Measurements from ENCODE around the gene P2RY11.

Gene P2RY11

DNA sequence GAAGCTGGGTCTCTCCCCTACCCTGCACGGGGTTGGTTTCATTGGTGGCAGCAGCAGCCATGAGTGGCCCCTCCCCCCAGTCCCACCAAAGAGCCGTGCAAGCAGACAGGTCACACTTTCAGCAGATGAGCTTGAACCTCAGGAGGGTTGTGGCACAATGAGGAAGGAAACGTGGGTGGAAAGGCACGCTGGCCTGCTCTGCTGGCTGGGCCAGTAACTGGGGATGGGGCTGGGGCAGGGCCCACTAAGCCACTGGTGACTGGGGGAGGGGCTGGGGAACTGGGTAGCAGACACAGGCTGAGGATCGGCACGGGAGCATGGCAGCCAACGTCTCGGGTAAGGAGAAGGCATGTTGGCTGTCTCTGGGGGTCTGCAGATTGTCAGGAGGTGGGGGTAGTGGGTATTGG is at the start of gene P2RY11:
Gene P2RY11 (plus strand): TSS at position 289 of the 407 bp plus-strand sequence. CDS start 29 bp downstream, at position 318.
- H3K27ac ChIP-seq: peak within 1 kb of the TSS; percentile 73
- no peak for DNase-seq (ENCODE audit: low spot score)
- ChIA-PET POLR2A (ENCODE audit: low non-redundant PET) (interaction anchor here (0.7 kb wide), 1 partner anchor 222 kb away, joined by 4 read pairs; the partner anchor contains the start of gene RAVER1), CTCF (interaction anchor here (0.6 kb wide), 1 partner anchor 180 kb away, joined by 3 read pairs; no protein-coding TSS in a partner anchor)
- no peak for TF ChIP-seq CTCF (conservative IDR thresholded peaks at IDR 0.05; ENCODE audit: low read depth)

- H3K27ac ChIP-seq: no peak overlapping the region
- ChIA-PET CTCF (no interaction called here), POLR2A (ENCODE audit: low non-redundant PET) (no interaction called here)
- TF ChIP-seq CTCF (conservative IDR thresholded peaks at IDR 0.05; ENCODE audit: low read depth): no peak
- peak; percentile 41 for DNase-seq (ENCODE audit: low spot score)
These were observed 49.7 kb upstream of the P2RY11 start for GRCh38 chr19:10061717-10062310.

GRCh38 chr19:10068205-10068604 is 43.3 kb upstream of the P2RY11 start:
- no peak for DNase-seq (ENCODE audit: low spot score)
- CTCF ChIA-PET: interaction anchor here (0.5 kb wide), 1 partner anchor 387 kb away, joined by 4 read pairs; no protein-coding TSS in a partner anchor
- TF ChIP-seq CTCF (conservative IDR thresholded peaks at IDR 0.05; ENCODE audit: low read depth): no peak
- H3K27ac ChIP-seq: no peak overlapping the region
- POLR2A ChIA-PET (ENCODE audit: low non-redundant PET): no interaction called here

DNA sequence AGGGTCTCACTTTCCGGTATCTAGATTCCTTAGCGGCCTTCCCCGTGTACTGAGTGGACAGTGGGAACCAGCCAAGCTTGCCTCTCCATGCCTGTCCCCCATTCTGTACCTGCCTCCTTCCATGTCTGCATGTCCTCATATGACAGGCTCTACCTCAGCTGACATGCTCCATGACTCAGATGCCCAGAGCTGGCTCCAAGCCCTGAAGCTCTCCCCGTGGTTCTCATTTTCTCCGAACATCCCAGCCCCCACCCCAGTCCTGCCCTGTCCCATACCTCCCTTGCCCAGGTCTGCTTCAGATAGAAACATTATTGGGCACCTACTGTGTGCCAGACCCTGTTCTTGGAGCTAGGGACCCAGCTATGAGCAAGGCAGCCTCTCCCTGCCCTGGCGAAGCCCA is 42.4 kb upstream of the P2RY11 start:
- POLR2A ChIA-PET (ENCODE audit: low non-redundant PET): no interaction called here
- no peak overlapping the region for H3K27ac ChIP-seq
- peak; percentile 34 for DNase-seq (ENCODE audit: low spot score)
- TF ChIP-seq CTCF (conservative IDR thresholded peaks at IDR 0.05; ENCODE audit: low read depth): no peak
- CTCF ChIA-PET: interaction anchor here (1.0 kb wide), 1 partner anchor 31 kb away, joined by 3 read pairs; no protein-coding TSS in a partner anchor

DNA sequence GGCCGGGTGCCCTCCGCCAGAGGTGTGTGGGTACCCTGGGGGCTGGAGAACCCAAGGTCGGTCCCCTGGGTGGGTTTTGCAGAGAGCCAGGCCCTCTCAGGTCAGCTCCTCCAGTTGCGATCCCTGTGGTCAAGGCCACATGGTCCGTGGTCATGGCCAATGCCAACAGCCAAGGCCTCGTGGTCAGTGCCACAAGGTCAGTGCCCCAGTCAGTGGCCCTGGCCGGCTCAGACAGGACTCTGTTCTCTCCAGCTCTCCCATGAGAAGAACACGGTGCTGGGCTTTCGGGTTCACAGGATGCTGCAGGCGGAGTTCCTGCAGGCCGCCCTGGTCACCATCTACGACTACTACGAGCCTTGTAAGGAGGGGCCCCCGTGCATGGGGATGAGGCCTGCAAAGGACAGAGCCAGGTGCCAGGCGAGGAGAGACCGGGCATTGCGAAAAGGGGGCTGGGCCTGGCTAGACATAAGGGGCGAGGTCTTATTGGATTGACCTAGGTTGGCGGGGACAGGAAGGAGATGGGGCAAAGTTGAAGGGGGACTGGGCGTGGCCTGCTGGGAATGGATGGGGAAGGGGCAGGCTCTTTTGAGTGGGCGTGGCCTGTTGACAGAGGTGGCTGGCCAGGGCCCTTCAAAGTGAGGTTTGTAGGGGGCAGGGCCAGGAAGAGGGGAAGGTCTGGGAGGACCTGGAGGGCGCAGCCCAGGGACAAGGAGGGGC is 40.6 kb upstream of the P2RY11 start:
- no peak for DNase-seq (ENCODE audit: low spot score)
- no peak for TF ChIP-seq CTCF (conservative IDR thresholded peaks at IDR 0.05; ENCODE audit: low read depth)
- H3K27ac ChIP-seq: no peak overlapping the region
- CTCF ChIA-PET: interaction anchor here (0.5 kb wide), 1 partner anchor 30 kb away, joined by 4 read pairs; no protein-coding TSS in a partner anchor
- POLR2A ChIA-PET (ENCODE audit: low non-redundant PET): no interaction called here

- DNase-seq (ENCODE audit: low spot score): no peak
- ChIA-PET POLR2A (ENCODE audit: low non-redundant PET) (no interaction called here), CTCF (interaction anchor here (0.6 kb wide), 1 partner anchor 9 kb away, joined by 3 read pairs; no protein-coding TSS in a partner anchor)
- H3K27ac ChIP-seq: no peak overlapping the region
- TF ChIP-seq CTCF (conservative IDR thresholded peaks at IDR 0.05; ENCODE audit: low read depth): no peak; the same call in 1 of the 2 replicates
These were observed 37.3 kb upstream of the P2RY11 start for GRCh38 chr19:10074153-10074552.

Data from RWPE1 (cell line).